ENCODE measurements around the gene HYAL2. TPM values are rescaled to one million over a fixed set of nuclear protein-coding genes. Genes with fewer than 3 reads are reported as not detected.
A peak's percentile ranks its signal among the peaks of the same experiment; 100 is the strongest.

The HYAL2 gene
- total and polyA plus RNA-seq, 2 experiments from 2014 or later: 35.8 to 48.0 TPM

DNA sequence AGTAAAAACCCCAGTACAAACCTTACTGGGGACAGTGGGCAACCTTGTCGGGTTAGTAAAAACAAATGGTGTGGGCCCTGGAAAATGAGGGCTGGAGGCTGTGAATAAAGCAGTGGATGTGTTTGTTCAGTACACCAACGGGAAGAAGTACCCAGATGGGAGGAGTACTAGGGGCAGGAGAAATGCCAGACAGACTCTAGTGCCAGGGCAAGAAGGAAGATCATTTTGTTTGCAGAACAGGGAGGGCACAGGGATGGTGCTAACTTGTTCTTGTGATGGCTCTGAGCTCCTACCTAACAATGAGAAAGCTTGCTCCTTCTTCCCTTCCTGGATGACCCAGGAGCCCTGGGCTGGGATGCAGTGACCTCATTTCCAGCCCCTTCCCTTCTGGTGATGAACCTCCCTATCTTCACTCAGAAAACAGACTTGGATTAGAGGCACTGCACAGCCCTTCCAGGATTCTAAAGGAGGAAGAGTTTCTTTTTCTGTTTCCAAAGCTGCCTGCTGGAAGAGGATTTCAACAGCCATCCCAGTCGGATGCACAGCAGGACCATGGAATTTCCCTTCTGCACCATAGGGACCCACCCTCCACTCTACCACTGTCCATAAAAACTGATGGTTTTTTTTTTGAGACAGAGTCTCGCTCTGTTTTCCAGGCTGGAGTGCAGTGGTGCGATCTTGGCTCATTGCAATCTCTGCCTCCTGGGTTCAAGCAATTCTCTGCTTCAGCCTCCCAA lies 12.0 kb upstream of the HYAL2 start:
- peaks cover 46% of the 10 kb centered on the region for H3K4me1 ChIP-seq (ENCODE audit: insufficient read depth)
- peaks cover 18% of the 10 kb centered on the region for H3K36me3 ChIP-seq (ENCODE audit: low read depth)
- peak overlapping the region; percentile 96 for H3K4me2 ChIP-seq (ENCODE audit: unreplicated experiment)
- H2AFZ ChIP-seq: no peak overlapping the region
- no peaks in the 10 kb centered on the region for H3K27me3 ChIP-seq (replicated peaks; ENCODE audit: insufficient read depth)
- no peak for TF ChIP-seq EZH2 (IDR thresholded peaks at IDR 0.05; ENCODE audit: insufficient read depth, poor library complexity, severe bottlenecking)
- no peak for TF ChIP-seq EZH2phosphoT487 (IDR thresholded peaks at IDR 0.05; ENCODE audit: insufficient read depth, low read depth)
- peak overlapping the region; percentile 89 for H3K4me3 ChIP-seq
- in situ Hi-C loops (cut with MboI): no loop called here
- H3K9ac ChIP-seq: peak overlapping the region; percentile 99
- H3K9me2 ChIP-seq (ENCODE audit: insufficient read depth): no peaks in the 10 kb centered on the region
- peaks cover 62% of the 10 kb centered on the region for H3F3A ChIP-seq (ENCODE audit: insufficient read depth)
- peaks cover 86% of the 10 kb centered on the region for H3K79me2 ChIP-seq (ENCODE audit: insufficient read depth)
- peak overlapping the region; percentile 96 for H3K27ac ChIP-seq
- 33 to 44% methylated on average over 5 of the region's 5 CpGs for WGBS, 2 experiments (ENCODE audit: low coverage in 1 of 2, low lambda C conversion rate in 2 of 2, missing lambda C conversion rate in 2 of 2)
- DNase-seq: no peak
- H3K9me3 ChIP-seq (ENCODE audit: low read depth): no peaks in the 10 kb centered on the region
- no peaks in the 10 kb centered on the region; the same call in 1 of the 2 replicates for H4K20me1 ChIP-seq (ENCODE audit: insufficient read depth)

DNA sequence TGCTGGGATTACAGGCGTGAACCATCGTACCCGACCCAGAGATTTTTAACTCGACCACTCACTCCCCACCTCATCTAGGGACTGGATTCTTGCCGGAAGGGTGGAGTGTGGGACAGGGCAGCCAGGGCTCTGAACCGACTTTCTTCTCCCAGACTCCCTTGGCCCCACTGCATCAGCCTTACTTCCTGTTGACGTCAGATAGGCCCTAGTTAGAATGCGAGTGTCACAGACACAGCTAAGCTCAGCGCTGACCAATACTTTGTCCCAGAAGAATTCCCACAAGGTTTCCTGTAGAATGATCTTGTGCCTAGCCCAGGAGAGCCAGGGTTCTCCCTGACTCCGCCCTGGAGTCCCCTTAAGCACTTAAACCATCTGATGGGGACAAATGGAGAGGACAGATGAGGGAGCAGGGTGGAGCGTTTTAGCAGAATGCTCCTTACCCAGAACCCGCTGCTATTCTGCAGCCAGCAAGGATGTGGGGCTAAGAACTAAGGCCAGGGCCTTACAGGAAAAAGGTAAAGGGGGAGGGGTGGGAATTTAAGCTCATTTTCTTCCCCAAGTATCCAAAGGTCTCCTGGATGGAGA lies 11.3 kb upstream of the HYAL2 start:
- WGBS, 2 experiments (ENCODE audit: low coverage in 1 of 2, low lambda C conversion rate in 2 of 2, missing lambda C conversion rate in 2 of 2): 16 to 23% methylated on average over 12 of the region's 12 CpGs
- H3F3A ChIP-seq (ENCODE audit: insufficient read depth): peaks cover 64% of the 10 kb centered on the region
- no peaks in the 10 kb centered on the region; the same call in 1 of the 2 replicates for H4K20me1 ChIP-seq (ENCODE audit: insufficient read depth)
- peaks cover 44% of the 10 kb centered on the region for H3K4me1 ChIP-seq (ENCODE audit: insufficient read depth)
- TF ChIP-seq EZH2 (IDR thresholded peaks at IDR 0.05; ENCODE audit: insufficient read depth, poor library complexity, severe bottlenecking): no peak
- TF ChIP-seq EZH2phosphoT487 (IDR thresholded peaks at IDR 0.05; ENCODE audit: insufficient read depth, low read depth): no peak
- peaks cover 79% of the 10 kb centered on the region for H3K79me2 ChIP-seq (ENCODE audit: insufficient read depth)
- H3K27me3 ChIP-seq (replicated peaks; ENCODE audit: insufficient read depth): no peaks in the 10 kb centered on the region
- H3K4me3 ChIP-seq: peak overlapping the region; percentile 89
- peak overlapping the region; percentile 96 for H3K4me2 ChIP-seq (ENCODE audit: unreplicated experiment)
- peak; percentile 91 for DNase-seq
- peaks cover 23% of the 10 kb centered on the region for H3K36me3 ChIP-seq (ENCODE audit: low read depth)
- peak overlapping the region; percentile 99 for H3K9ac ChIP-seq
- no peaks in the 10 kb centered on the region for H3K9me3 ChIP-seq (ENCODE audit: low read depth)
- in situ Hi-C loops (cut with MboI): no loop called here
- no peak overlapping the region for H2AFZ ChIP-seq
- H3K9me2 ChIP-seq (ENCODE audit: insufficient read depth): no peaks in the 10 kb centered on the region
- H3K27ac ChIP-seq: peak overlapping the region; percentile 96

DNA sequence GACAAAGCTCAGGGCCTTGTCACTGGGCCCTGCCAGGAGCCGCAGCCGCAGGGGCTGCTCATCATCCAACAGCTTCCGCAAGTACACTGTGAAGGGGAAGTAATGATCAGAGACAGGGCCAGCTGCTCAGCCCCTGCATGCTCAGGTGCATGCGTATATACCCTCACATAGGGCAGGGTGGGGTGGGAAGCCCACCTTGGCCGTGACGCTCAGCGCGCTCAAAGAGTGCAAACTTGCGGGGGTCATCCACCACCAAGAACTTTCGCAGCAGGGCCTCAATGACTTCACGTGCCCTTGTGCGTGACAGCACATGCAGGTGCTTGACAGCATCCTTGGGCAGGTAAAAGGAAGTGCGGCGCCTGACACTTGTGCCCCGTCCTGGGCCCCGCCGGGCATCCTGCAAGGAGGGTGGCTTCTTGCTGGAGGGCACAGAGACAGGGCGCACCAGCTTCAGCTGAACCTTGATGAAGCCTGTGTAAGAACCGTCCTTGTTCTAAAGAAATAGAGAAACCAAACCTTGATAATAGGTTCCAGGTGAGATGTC lies 8.9 kb upstream of the HYAL2 start:
- Histone ChIP-seq H3K9me2 (ENCODE audit: insufficient read depth) (no peaks in the 10 kb centered on the region), H3K9ac (no peak overlapping the region), H3F3A (ENCODE audit: insufficient read depth) (peaks cover 56% of the 10 kb centered on the region), H3K4me1 (ENCODE audit: insufficient read depth) (peaks cover 44% of the 10 kb centered on the region), H3K27me3 (replicated peaks; ENCODE audit: insufficient read depth) (no peaks in the 10 kb centered on the region), H3K79me2 (ENCODE audit: insufficient read depth) (peaks cover 77% of the 10 kb centered on the region), H4K20me1 (ENCODE audit: insufficient read depth) (no peaks in the 10 kb centered on the region; the same call in 1 of the 2 replicates), H3K36me3 (ENCODE audit: low read depth) (peaks cover 23% of the 10 kb centered on the region), H3K4me3 (no peak overlapping the region), H3K27ac (no peak overlapping the region), H2AFZ (no peak overlapping the region), H3K4me2 (ENCODE audit: unreplicated experiment) (no peak overlapping the region), H3K9me3 (ENCODE audit: low read depth) (no peaks in the 10 kb centered on the region)
- in situ Hi-C loops (cut with MboI): no loop called here
- 93% methylated on average over 19 of the region's 19 CpGs for WGBS, 2 experiments (ENCODE audit: low coverage in 1 of 2, low lambda C conversion rate in 2 of 2, missing lambda C conversion rate in 2 of 2)
- DNase-seq: no peak
- TF ChIP-seq EZH2phosphoT487 (IDR thresholded peaks at IDR 0.05; ENCODE audit: insufficient read depth, low read depth) (no peak), EZH2 (IDR thresholded peaks at IDR 0.05; ENCODE audit: insufficient read depth, poor library complexity, severe bottlenecking) (no peak)

DNA sequence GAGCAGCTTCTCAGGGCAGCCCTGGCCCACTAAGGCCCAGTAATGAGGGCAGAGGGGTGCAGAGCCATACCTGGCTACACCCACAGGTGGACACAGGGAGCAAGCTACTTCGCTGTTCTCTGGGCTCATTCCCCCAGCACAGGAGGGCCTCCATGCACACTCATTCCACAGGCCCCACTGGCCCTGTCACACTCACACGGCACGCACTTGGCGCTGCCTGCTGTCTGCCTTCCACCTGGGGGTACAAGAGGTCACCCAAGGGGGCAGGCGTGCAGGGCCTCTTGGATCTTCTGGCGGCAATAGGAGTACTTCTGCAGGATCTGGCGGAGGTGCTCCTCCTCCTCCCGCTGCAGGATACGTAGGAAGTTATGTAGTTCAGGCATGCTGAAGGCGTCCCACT lies 7.8 kb upstream of the HYAL2 start:
- Histone ChIP-seq H3K36me3 (ENCODE audit: low read depth) (peaks cover 23% of the 10 kb centered on the region), H3K9me3 (ENCODE audit: low read depth) (no peaks in the 10 kb centered on the region), H3K4me3 (no peak overlapping the region), H4K20me1 (ENCODE audit: insufficient read depth) (no peaks in the 10 kb centered on the region; the same call in 1 of the 2 replicates), H3K9me2 (ENCODE audit: insufficient read depth) (no peaks in the 10 kb centered on the region), H3K4me1 (ENCODE audit: insufficient read depth) (peaks cover 37% of the 10 kb centered on the region), H3K79me2 (ENCODE audit: insufficient read depth) (peaks cover 69% of the 10 kb centered on the region), H3K27ac (no peak overlapping the region), H3K4me2 (ENCODE audit: unreplicated experiment) (no peak overlapping the region), H3K27me3 (replicated peaks; ENCODE audit: insufficient read depth) (no peaks in the 10 kb centered on the region), H2AFZ (no peak overlapping the region), H3K9ac (no peak overlapping the region), H3F3A (ENCODE audit: insufficient read depth) (peaks cover 45% of the 10 kb centered on the region)
- no peak for TF ChIP-seq EZH2 (IDR thresholded peaks at IDR 0.05; ENCODE audit: insufficient read depth, poor library complexity, severe bottlenecking)
- no peak for TF ChIP-seq EZH2phosphoT487 (IDR thresholded peaks at IDR 0.05; ENCODE audit: insufficient read depth, low read depth)
- in situ Hi-C loops (cut with MboI): no loop called here
- no peak for DNase-seq
- WGBS, 2 experiments (ENCODE audit: low coverage in 1 of 2, low lambda C conversion rate in 2 of 2, missing lambda C conversion rate in 2 of 2): 90 to 92% methylated on average over 10 of the region's 10 CpGs

Measured in GM23248 (cell line).